CD4-positive, alpha-beta T cell (primary cell): Measurements from ENCODE around the gene PPP4R2. TPM values are rescaled to one million over a fixed set of nuclear protein-coding genes. Genes with fewer than 3 reads are reported as not detected.

ENCODE experiments used
- ATAC-seq: fragments of 200-7000 bp; cut with Tn5 transposase; one replicate; pipeline ENCODE4 v1.10.0; 2022; ENCODE audit warnings: mild to moderate bottlenecking; ENCODE audit not compliant: poor library complexity
- CTCF ChIA-PET: fragments of 350-600 bp; sonication (Branson Sonifier 250); formaldehyde crosslinking; loops from one replicate; lab custom pipeline; 2021; ENCODE audit warnings: antibody characterized with exemption, inconsistent platforms; lab: Charles Lee
- POLR2A ChIA-PET: fragments of 350-600 bp; sonication (Branson Sonifier 250); formaldehyde crosslinking; loops from one replicate; lab custom pipeline; 2021; ENCODE audit warnings: antibody characterized with exemption, inconsistent platforms; lab: Charles Lee
- DNase-seq, 14 experiments: peaks; one replicate each; pipeline ENCODE4 v3.0.0-alpha.2; 2013 to 2020; ENCODE audit warnings: mixed read lengths in 2 of 14
- H3K27ac ChIP-seq, 2 donors: one replicate each; pipeline versions ENCODE4 v1.5.1 to v1.7.0; 2013; ENCODE audit warnings: low read length in 2 of 2, low read depth in 1 of 2, mild to moderate bottlenecking in 1 of 2
- H3K27me3 ChIP-seq, 2 experiments: 1 replicate in 1 of 2; 2 replicates in 1 of 2; pipeline versions ENCODE4 v1.6.1 to v1.7.0; 2013; ENCODE audit warnings: low read length in 2 of 2, control low read depth in 1 of 2, mild to moderate bottlenecking in 1 of 2, moderate library complexity in 1 of 2; ENCODE audit not compliant: insufficient read depth in 2 of 2, control insufficient read depth in 1 of 2
- H3K36me3 ChIP-seq: one replicate; pipeline ENCODE4 v1.6.1; 2013; ENCODE audit warnings: low read length, control low read depth; ENCODE audit not compliant: insufficient read depth
- H3K4me1 ChIP-seq: one replicate; pipeline ENCODE4 v1.6.1; 2013; ENCODE audit warnings: low read length, control low read depth; ENCODE audit not compliant: insufficient read depth
- H3K4me3 ChIP-seq: one replicate; pipeline ENCODE4 v1.5.1; 2013; ENCODE audit warnings: mild to moderate bottlenecking, low read length, moderate library complexity
- H3K9me3 ChIP-seq, 2 experiments: 1 replicate in 1 of 2; 2 replicates in 1 of 2; pipeline versions ENCODE4 v1.6.1 to v1.7.0; 2013; ENCODE audit warnings: low read length in 2 of 2, mild to moderate bottlenecking in 2 of 2, control low read depth in 1 of 2, moderate library complexity in 1 of 2; ENCODE audit not compliant: control insufficient read depth in 1 of 2, insufficient read depth in 1 of 2
- H3K27ac Mint-ChIP-seq: one replicate; pipeline ENCODE4 v1.8.0; 2020; ENCODE audit warnings: mixed read lengths
- H3K27me3 Mint-ChIP-seq: one replicate; pipeline ENCODE4 v1.8.0; 2021; ENCODE audit warnings: mixed read lengths
- H3K36me3 Mint-ChIP-seq: one replicate; pipeline ENCODE4 v1.8.0; 2021; ENCODE audit warnings: low read depth, mixed read lengths
- H3K4me1 Mint-ChIP-seq: one replicate; pipeline ENCODE4 v1.8.0; 2021; ENCODE audit warnings: low read depth, mixed read lengths
- H3K4me3 Mint-ChIP-seq: one replicate; pipeline ENCODE4 v1.8.0; 2020; ENCODE audit warnings: mild to moderate bottlenecking, mixed read lengths
- H3K9me3 Mint-ChIP-seq: one replicate; pipeline ENCODE4 v1.8.0; 2020; ENCODE audit warnings: mixed read lengths
- intact Hi-C, 2 experiments: fragments of 100-400 bp; cut with DNase I in 1 of 2; cut with micrococcal nuclease in 1 of 2; formaldehyde crosslinking; loops; one replicate each; pipeline versions ENCODE4 v1.15.1 to v1.9.0; 2023 to 2025; cut with DNase I, micrococcal nuclease
- total RNA-seq, 174 experiments: library from RNA in 2 of 174; stranded (reverse) in 2 of 174; gene quantifications; one replicate each; pipeline ENCODE4 v1.2.3 and lab custom pipeline; 2021 to 2026
- TF ChIP-seq, protein P1 (sequence below): fragments of 200-600 bp; IDR thresholded peaks from one replicate; pipeline ENCODE4 v1.8.0; 2022; ENCODE audit warnings: antibody characterized with exemption, mild to moderate bottlenecking

PPP4R2 gene
- total RNA-seq, 2 experiments from 2014 or later = 67.8 to 80.3 TPM

DNA sequence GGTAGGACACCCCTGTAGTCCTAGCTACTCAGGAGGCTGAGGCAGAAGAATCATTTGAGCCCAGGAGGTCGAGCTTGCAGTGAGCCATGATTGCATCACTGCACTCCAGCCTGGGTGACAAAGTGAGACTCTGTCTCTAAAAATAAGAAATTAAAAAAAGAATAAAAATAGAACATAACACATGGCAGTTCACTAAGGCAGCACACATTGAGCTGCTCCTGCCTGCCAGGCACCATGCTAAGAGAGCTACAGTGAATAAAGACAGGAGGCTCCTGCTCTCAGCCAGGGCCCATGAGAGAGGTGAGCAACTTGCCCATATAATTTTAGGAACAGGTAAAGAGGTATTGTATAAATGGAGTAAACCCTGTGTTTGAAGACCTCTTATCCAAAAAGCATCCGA lies 119.2 kb downstream of the PPP4R2 start:
- no peak overlapping the region for H3K4me3 ChIP-seq
- intact Hi-C loops = no loop called here
- peaks cover 0 to 8% of the 10 kb centered on the region in 2 experiments for H3K27me3 ChIP-seq
- no peaks in the 10 kb centered on the region for H3K36me3 Mint-ChIP-seq
- H3K4me3 Mint-ChIP-seq = no peak overlapping the region
- peaks cover 22% of the 10 kb centered on the region for H3K27me3 Mint-ChIP-seq
- H3K4me1 ChIP-seq = no peaks in the 10 kb centered on the region
- ATAC-seq = no peak
- no peaks in the 10 kb centered on the region for H3K9me3 ChIP-seq
- no peaks in the 10 kb centered on the region for H3K36me3 ChIP-seq
- H3K27ac ChIP-seq = no peak overlapping the region
- POLR2A ChIA-PET = no interaction called here
- H3K27ac Mint-ChIP-seq = no peak overlapping the region
- CTCF ChIA-PET = no interaction called here
- H3K4me1 Mint-ChIP-seq = no peaks in the 10 kb centered on the region
- TF ChIP-seq, protein P1, sequence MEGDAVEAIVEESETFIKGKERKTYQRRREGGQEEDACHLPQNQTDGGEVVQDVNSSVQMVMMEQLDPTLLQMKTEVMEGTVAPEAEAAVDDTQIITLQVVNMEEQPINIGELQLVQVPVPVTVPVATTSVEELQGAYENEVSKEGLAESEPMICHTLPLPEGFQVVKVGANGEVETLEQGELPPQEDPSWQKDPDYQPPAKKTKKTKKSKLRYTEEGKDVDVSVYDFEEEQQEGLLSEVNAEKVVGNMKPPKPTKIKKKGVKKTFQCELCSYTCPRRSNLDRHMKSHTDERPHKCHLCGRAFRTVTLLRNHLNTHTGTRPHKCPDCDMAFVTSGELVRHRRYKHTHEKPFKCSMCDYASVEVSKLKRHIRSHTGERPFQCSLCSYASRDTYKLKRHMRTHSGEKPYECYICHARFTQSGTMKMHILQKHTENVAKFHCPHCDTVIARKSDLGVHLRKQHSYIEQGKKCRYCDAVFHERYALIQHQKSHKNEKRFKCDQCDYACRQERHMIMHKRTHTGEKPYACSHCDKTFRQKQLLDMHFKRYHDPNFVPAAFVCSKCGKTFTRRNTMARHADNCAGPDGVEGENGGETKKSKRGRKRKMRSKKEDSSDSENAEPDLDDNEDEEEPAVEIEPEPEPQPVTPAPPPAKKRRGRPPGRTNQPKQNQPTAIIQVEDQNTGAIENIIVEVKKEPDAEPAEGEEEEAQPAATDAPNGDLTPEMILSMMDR = no peak
- no peak for DNase-seq
- no peaks in the 10 kb centered on the region for H3K9me3 Mint-ChIP-seq

Other genes with a start within 250 kb of the PPP4R2 start
- 10 to 100 TPM in 1 of 2 experiments, 1 to 10 TPM in 1; 9.4 to 13.1 TPM for gene SHQ1, start 148.4 kb upstream of the PPP4R2 start, total RNA-seq
- gene GXYLT2, start 108.8 kb upstream of the PPP4R2 start, total RNA-seq = under 1 TPM in 1 of 2 experiments, not detected in 1; 0.08 TPM
- 10 to 100 TPM; 14.8 to 16.0 TPM for gene EBLN2, start 64.8 kb downstream of the PPP4R2 start, total RNA-seq